GM23248 (cell line): Measurements from ENCODE around the gene PHYKPL.

Experiments
- EZH2 ChIP-seq: fragments of 200-600 bp; sonication (generic); IDR thresholded peaks from 2 replicates; pipeline ENCODE4 v1.6.1; 2018; ENCODE audit warnings: antibody characterized with exemption, mild to moderate bottlenecking; ENCODE audit not compliant: insufficient read depth, poor library complexity, severe bottlenecking
- EZH2phosphoT487 ChIP-seq: fragments of 200-600 bp; sonication (generic); IDR thresholded peaks from 2 replicates; pipeline ENCODE4 v1.6.1; 2018; ENCODE audit warnings: antibody characterized with exemption, moderate library complexity, mild to moderate bottlenecking, low read depth; ENCODE audit not compliant: insufficient read depth

DNA sequence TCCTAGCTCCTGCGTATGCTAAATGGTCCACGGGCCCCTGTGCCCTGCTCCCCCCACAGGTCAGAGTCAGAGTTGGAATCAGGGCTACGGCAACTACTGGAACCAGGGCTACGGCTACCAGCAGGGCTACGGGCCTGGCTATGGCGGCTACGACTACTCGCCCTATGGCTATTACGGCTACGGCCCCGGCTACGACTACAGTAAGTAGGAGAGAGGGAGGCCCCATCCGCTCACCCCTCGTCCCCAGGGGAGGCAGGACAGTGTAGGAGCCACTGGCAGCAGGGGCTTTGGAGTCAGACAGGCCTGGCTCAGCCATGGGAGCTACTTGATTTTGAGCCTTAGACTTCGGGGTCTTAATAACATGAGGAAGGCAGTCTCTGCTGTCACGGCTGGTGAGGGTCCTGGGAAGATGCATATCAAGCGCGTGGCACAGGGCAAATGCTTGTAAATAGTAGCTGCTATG, 22.5 kb downstream of the PHYKPL start:
- TF ChIP-seq EZH2 (no peak), EZH2phosphoT487 (no peak)
